Measurements from ENCODE around the gene CHGA. TPM values are rescaled to one million over a fixed set of nuclear protein-coding genes. Genes with fewer than 3 reads are reported as not detected.

CHGA gene
- total RNA-seq, 4 donors from 2014 or later, result 0.55 TPM; not detected in 3

DNA sequence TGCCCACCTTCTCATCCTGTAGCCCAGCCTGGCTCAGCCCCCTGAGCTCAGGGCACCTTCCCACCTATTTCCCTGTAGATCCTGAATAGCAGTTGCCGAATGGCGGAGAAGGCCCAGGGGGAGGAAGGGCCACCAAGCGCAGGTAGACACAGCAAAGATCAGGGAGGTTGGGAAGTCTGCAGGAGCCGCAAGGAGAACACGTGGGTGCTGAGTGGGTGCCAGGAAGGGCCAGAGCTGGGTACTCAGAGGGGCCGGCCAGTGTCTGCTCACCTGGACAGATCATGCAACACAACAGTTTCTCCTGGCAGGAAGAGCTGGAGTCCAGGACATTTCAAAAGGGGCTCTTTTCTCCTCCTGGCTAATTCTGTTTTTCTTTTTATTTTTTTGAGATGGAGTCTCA, 30.6 kb downstream of the CHGA start:
- H3K27me3 ChIP-seq, result no peaks in the 10 kb centered on the region
- 90% methylated on average over 6 of the region's 6 CpGs for WGBS
- peaks cover 20% of the 10 kb centered on the region for H3K36me3 ChIP-seq
- H3K4me3 ChIP-seq, result no peak overlapping the region
- H3K4me1 ChIP-seq, result peaks cover 5% of the 10 kb centered on the region
- TF ChIP-seq POLR2AphosphoS5 (IDR thresholded peaks at IDR 0.05), result no peak
- TF ChIP-seq, protein P1, sequence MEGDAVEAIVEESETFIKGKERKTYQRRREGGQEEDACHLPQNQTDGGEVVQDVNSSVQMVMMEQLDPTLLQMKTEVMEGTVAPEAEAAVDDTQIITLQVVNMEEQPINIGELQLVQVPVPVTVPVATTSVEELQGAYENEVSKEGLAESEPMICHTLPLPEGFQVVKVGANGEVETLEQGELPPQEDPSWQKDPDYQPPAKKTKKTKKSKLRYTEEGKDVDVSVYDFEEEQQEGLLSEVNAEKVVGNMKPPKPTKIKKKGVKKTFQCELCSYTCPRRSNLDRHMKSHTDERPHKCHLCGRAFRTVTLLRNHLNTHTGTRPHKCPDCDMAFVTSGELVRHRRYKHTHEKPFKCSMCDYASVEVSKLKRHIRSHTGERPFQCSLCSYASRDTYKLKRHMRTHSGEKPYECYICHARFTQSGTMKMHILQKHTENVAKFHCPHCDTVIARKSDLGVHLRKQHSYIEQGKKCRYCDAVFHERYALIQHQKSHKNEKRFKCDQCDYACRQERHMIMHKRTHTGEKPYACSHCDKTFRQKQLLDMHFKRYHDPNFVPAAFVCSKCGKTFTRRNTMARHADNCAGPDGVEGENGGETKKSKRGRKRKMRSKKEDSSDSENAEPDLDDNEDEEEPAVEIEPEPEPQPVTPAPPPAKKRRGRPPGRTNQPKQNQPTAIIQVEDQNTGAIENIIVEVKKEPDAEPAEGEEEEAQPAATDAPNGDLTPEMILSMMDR (IDR thresholded peaks at IDR 0.05), result no peak
- no peak for TF ChIP-seq POLR2A (IDR thresholded peaks at IDR 0.05)
- TF ChIP-seq EP300 (IDR thresholded peaks at IDR 0.05), result no peak
- no peak overlapping the region for H3K27ac ChIP-seq
- DNase-seq (ENCODE audit: low spot score in 2 of 2), result no peak
- H3K9me3 ChIP-seq, result no peaks in the 10 kb centered on the region

DNA sequence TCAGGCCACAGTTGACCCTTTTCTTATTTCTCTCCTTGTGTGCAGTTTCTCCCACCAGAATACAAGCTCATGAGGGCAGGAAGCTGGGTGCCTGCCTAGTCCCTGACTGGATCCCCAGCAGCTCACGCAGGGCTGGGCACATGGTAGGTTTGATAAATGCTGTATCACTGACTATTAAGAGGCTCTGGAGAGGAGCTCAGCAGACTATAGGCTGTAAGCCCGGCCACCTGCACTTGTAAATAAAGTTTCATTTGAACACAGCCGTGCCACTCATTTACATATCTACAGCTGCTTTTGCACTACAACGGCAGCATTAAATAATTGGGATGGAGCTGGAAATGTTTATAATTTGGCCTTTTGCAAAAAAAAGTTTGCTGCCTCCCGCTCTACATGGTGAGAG, 32.0 kb downstream of the CHGA start:
- Histone ChIP-seq H3K4me3 (no peak overlapping the region), H3K27me3 (no peaks in the 10 kb centered on the region), H3K4me1 (peaks cover 5% of the 10 kb centered on the region), H3K27ac (no peak overlapping the region), H3K36me3 (peaks cover 25% of the 10 kb centered on the region), H3K9me3 (no peaks in the 10 kb centered on the region)
- WGBS, result 88% methylated on average over 5 of the region's 5 CpGs
- TF ChIP-seq, protein P1 (IDR thresholded peaks at IDR 0.05), result no peak
- TF ChIP-seq EP300 (IDR thresholded peaks at IDR 0.05), result no peak
- no peak for TF ChIP-seq POLR2A (IDR thresholded peaks at IDR 0.05)
- TF ChIP-seq POLR2AphosphoS5 (IDR thresholded peaks at IDR 0.05), result no peak
- DNase-seq (ENCODE audit: low spot score in 2 of 2), result no peak

DNA sequence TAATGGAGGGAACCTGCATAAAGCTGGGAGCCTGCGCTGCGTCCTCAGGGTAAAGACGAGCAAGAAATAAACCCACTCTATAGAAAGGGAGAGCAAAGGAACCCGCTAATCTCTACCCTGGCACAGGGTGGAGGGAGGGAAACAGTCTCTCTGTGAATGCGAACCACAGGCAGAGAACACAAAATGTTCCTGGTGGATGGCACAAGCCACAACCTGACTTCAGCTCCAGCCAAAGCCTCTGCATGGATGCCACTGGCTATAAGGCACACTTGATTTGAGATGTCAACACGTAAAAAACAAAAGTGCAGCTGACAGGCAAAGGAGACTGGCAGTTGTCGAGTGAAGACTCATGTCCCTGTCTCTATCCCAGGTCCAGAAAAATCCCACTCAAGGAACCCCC, 32.4 kb downstream of the CHGA start:
- 82% methylated on average over 7 of the region's 7 CpGs for WGBS
- DNase-seq (ENCODE audit: low spot score in 2 of 2), result no peak
- H3K27ac ChIP-seq, result no peak overlapping the region
- TF ChIP-seq EP300 (IDR thresholded peaks at IDR 0.05), result no peak
- no peak for TF ChIP-seq POLR2AphosphoS5 (IDR thresholded peaks at IDR 0.05)
- TF ChIP-seq POLR2A (IDR thresholded peaks at IDR 0.05), result no peak
- TF ChIP-seq, protein P1 (IDR thresholded peaks at IDR 0.05), result no peak
- H3K9me3 ChIP-seq, result no peaks in the 10 kb centered on the region
- no peak overlapping the region for H3K4me3 ChIP-seq
- no peaks in the 10 kb centered on the region for H3K27me3 ChIP-seq
- peaks cover 5% of the 10 kb centered on the region for H3K4me1 ChIP-seq
- peaks cover 25% of the 10 kb centered on the region for H3K36me3 ChIP-seq

DNA sequence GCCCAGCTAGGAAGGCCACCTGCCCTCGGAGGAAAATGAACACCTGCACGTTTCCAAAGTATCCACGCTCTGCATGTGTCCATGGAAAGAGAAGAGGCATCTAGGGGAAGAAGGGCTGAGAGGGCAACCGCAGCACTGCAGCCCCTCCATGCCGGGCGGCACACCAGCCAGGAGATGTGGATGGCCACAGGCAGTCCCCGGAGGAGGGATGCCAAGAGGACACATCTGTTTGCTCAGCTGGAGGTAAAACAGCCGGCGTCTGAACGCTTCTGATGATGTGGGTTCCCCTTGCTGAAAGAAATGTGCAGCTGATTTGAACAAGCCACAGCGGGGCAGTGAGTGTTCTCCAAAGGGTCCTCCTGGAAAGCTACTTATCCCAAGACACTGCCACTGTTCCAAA, 34.0 kb downstream of the CHGA start:
- TF ChIP-seq POLR2A (IDR thresholded peaks at IDR 0.05), result no peak
- no peak for TF ChIP-seq EP300 (IDR thresholded peaks at IDR 0.05)
- TF ChIP-seq, protein P1 (IDR thresholded peaks at IDR 0.05), result no peak
- TF ChIP-seq POLR2AphosphoS5 (IDR thresholded peaks at IDR 0.05), result no peak
- DNase-seq (ENCODE audit: low spot score in 2 of 2), result no peak
- no peaks in the 10 kb centered on the region for H3K27me3 ChIP-seq
- WGBS, result 93% methylated on average over 11 of the region's 11 CpGs
- H3K36me3 ChIP-seq, result peaks cover 38% of the 10 kb centered on the region
- peaks cover 1% of the 10 kb centered on the region for H3K4me1 ChIP-seq
- no peaks in the 10 kb centered on the region for H3K9me3 ChIP-seq
- no peak overlapping the region for H3K27ac ChIP-seq
- H3K4me3 ChIP-seq, result no peak overlapping the region

DNA sequence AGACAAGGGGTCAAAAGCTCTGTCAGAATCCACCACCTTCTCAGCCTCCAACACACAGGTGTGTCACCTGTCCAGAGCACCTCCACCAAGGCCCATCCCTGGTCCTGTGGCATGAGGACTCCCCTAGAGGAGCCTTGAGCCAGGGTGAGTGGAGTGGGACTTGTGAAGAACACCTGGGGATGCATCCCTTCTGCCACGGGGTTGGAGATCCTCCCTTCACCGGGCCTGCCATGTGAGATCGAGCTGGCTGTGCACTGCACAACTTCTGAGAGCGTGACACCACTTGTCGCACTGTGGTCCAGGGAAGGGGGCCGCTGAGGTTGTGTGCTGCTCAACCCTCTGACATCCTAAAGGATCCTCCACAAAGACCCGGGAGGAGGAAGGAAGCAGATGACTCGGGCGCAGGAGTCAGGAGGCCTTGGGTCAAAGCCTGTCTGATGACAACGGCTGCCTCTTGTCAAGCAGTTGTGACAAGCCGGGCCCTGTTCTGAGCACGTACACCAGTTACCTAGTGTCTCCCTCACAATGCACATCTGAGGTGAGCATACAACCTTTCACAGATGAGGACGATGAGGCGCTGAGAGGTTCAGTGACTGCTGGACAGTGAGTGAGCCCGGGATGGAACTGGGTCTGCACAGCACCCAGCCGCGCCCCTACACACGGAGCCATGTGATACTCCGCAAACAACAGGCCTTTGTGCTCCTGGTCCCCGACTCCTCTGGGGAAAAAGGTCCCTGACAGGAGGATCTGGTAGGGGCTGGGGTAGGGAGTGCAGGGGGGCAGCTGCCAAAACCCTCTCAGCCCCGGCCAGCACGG, 35.6 kb downstream of the CHGA start:
- WGBS, result 96% methylated on average over 12 of the region's 22 CpGs
- TF ChIP-seq POLR2AphosphoS5 (IDR thresholded peaks at IDR 0.05), result no peak
- no peak for TF ChIP-seq POLR2A (IDR thresholded peaks at IDR 0.05)
- TF ChIP-seq, protein P1 (IDR thresholded peaks at IDR 0.05), result no peak
- no peak for TF ChIP-seq EP300 (IDR thresholded peaks at IDR 0.05)
- H3K4me3 ChIP-seq, result no peak overlapping the region
- no peak for DNase-seq (ENCODE audit: low spot score in 2 of 2)
- no peaks in the 10 kb centered on the region for H3K9me3 ChIP-seq
- H3K4me1 ChIP-seq, result no peaks in the 10 kb centered on the region
- no peaks in the 10 kb centered on the region for H3K27me3 ChIP-seq
- H3K36me3 ChIP-seq, result peaks cover 40% of the 10 kb centered on the region
- no peak overlapping the region for H3K27ac ChIP-seq
